Umbilical cord (tissue), 2 donors: Measurements from ENCODE around the gene ZSWIM9. TPM values are rescaled to one million over a fixed set of nuclear protein-coding genes. Genes with fewer than 3 reads are reported as not detected.

Source experiments
- DNase-seq: peaks from one replicate; pipeline ENCODE4 v3.0.0-alpha.2; 2015; ENCODE audit warnings: low spot score
- total RNA-seq: library from RNA; depleted of rRNA; stranded (reverse); fragments of >200 nt; gene quantifications from one replicate; pipeline ENCODE4 v1.2.3, GENCODE V29; 2014; ENCODE audit warnings: low replicate concordance; ENCODE audit not compliant: insufficient read depth

ZSWIM9 gene
- total RNA-seq, 1 donor from 2014 or later, result 1.9 TPM

- no peak for DNase-seq
These were observed 4.1 kb downstream of the ZSWIM9 start for GRCh38 chr19:48174445-48175030.

DNA sequence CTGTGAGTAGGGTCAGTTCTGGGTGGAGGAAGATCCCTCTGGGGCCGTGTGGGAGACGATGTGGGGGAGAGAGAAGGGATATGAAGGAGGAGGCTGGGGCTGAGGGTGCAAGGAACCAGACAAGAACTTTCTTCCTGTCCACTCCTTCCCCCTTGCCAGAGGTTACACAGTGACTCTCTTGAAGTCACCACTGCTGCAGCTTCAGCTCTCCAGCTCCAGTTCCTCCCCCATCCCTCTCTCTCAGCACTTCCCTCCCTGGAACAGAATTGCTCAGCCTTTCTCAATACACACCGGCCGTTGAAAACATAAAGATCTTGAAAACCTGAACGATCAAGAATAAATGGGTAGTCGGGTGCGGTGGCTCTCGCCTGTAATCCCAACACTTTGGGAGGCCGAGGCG is 5.1 kb downstream of the ZSWIM9 start:
- DNase-seq, result no peak

DNA sequence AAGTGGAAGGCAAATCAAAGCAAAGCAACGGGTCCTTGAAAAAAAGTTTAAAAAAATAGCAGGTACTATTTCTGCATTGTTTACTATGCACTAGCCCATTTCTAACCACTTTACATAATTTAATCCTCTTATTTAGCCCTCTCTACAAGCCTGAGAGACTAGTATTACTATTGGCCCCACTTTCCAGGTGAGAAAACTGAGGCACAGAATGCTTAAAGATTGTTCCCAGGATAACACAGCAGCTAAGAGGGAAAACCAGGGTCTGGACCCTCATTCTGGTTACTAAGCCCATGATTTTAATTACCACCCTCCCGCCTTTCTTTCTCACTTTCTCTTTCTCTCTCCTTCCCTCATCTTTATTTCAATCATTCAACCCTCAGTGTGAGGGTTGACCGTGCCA is 5.7 kb downstream of the ZSWIM9 start:
- no peak for DNase-seq

- DNase-seq, result no peak
These were observed 11.0 kb downstream of the ZSWIM9 start for GRCh38 chr19:48181505-48181904.

DNA sequence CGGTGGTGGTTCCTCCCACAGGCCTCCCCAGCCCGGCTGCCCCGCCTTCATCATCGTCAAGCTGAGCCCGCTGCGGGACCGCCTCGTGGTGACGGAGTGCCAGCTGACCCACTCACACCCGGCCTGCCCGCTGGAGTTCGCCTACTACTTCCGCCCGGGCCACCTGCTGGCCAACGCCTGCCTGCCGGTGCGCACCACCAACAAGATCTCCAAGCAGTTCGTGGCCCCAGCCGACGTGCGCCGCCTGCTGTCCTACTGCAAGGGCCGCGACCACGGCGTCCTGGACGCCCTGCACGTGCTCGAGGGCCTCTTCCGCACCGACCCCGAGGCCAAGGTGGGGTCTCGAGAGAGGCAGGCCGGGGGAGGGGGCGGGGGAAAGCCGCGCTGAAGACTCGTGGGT is 12.0 kb downstream of the ZSWIM9 start:
- DNase-seq, result no peak

DNA sequence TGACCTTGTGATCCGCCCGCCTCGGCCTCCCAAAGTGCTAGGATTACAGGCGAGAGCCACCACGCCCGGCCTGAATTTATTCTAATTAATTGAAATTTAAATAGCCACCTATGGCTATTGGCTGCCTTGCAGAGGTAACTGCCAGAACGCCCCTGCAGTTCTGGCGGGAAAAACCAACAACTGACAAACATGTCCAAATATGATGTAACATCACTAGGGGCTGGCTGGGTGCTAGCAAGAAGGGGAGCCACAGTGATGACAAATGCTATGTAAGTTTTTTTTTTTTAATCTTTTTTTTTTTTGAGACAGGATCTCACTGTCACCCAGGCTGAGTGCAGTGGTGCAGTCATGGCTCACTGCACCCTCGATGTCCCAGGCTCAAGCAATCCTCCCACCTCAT is 12.9 kb downstream of the ZSWIM9 start:
- DNase-seq, result no peak

GRCh38 chr19:48186015-48186414 is 15.5 kb downstream of the ZSWIM9 start:
- DNase-seq, result no peak

GRCh38 chr19:48186541-48186991 is 16.1 kb downstream of the ZSWIM9 start:
- no peak for DNase-seq

DNA sequence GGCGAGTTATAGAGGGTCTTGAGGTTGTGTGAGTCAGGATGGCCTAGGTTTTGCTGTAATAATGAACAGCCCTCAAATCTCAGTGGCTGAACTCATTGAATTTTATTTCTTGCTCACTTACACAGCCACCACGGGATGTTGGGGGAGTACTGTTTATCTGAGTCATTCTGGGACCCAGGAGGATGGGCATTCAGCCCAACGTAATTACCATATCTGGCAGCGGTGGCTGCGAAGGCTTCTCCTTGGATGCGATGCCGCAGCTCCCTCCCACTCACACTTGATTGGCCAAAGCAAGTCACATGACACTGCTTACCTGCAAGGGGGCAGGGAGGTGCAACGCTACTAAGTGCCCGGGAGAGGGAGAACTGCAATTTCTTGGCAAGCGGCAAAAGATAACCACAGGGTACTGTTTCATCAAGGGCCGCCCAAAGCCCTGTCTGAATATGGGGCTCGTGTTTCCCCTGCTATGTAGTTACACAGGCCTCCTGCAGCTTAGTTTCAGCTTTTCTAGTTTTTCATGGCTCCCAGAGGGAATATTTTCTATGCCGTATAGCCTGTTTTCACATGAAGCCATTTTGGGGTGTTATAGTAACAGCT is 19.9 kb downstream of the ZSWIM9 start:
- DNase-seq, result no peak

DNA sequence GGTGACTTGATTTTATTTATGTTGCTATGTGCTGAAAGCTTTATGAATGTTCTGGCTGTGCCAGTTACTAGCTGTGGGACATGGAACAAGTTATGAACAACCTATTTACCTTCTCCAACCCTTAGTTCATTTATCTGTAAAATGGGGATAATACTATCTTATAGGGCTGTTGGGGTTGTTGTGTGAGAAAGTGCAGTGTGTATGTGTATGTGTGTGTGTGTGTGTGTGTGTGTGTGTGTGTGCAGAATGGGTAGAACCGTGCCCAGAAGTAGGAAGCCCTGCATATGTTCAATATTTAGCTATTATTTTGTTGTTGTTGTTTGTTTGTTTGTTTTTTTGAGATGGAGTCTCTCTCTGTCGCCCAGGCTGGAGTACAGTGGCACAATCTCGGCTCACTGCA is 20.4 kb downstream of the ZSWIM9 start:
- DNase-seq, result no peak

GRCh38 chr19:48192750-48193149 is 22.3 kb downstream of the ZSWIM9 start:
- DNase-seq, result no peak

- no peak for DNase-seq
These were observed 23.8 kb downstream of the ZSWIM9 start for GRCh38 chr19:48194041-48194843.

DNA sequence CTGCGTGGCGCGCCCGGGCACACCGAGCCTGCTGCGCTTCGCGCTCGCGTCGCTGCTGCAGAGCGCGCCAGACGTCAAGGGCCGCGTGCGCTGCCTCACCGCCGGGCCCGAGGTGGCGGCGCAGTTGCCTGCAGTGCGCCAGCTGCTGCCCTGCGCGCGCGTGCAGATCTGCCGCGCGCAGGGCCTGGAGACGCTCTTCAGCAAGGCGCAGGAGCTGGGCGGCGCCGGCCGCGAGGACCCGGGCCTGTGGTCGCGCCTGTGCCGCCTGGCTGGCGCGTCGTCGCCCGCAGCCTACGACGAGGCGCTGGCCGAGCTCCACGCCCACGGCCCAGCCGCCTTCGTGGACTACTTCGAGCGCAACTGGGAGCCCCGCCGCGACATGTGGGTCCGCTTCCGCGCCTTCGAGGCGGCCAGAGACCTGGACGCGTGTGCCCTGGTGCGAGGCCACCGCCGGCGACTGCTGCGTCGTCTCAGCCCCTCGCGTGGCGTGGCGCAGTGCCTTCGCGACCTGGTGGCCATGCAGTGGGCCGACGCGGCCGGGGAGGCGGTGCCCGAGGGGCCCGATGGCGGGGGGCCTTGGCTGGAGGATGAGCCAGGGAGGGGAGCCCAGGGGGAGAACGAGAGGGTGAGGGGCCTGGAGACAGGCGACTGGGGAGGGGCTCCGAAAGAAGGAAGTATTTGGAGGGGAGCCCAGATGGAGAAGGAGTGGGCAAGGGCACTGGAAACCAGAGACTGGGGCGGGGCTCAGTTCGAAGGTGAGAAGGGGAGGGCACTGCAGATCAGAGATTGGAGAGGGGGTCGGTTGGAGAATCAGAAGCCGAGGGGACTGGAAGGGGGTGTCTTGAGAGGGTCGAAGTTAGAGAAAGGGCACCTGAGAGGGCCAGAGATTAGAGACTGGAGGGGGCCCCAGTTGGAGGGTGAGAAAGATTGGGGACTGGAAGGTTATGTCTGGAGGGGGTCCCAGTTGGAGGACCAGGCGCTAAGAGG is 24.7 kb downstream of the ZSWIM9 start:
- no peak for DNase-seq

DNA sequence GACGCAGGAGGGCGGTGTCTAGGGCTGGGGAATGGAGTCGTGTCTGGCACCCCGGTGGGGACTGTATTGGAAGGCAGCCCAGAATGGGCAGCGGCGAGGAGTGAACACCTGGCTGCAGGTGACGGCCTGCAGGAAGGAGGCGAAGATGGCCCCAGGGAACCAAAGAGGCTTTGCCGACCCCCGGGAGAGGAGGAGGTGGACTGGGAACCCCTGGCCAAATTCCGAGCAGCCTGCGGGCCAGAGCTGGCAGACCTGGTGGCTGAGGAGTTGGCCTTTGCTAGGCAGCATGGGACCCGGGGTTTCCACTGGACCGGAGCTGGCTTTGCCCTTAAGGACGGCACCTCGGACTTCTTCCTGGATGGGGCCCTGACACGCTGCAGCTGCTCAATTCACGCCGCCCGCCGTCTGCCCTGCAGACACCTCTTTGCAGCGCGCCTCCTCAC is 25.9 kb downstream of the ZSWIM9 start:
- DNase-seq, result no peak

GRCh38 chr19:48196933-48197665 is 26.6 kb downstream of the ZSWIM9 start:
- no peak for DNase-seq

DNA sequence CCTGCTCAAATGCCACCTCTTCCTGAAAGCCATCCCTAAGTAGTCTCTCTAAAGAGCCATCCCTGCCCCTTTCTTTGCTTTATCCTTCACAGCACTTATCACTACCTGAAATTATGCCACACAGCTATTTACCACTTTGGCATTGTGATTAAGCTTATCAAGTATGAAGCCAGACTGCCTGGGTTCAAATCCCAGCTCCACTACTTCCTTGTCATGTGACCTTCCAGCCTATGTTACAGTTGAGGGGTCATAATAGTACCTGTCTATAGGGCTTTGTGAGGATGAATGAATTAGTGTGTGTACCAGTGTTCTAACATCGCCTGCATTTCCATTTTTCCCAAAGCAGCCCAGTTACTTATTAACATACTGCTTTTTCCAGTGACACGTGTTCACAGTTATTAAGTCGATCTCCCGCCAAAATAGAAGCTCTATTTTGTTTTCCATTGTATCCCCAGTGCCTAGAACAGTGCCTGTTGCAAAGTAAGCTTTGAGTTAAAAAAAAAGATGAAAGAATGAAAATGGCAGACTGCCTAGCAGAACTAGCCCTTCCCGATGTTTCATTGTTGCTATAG is 32.8 kb downstream of the ZSWIM9 start:
- no peak for DNase-seq

DNA sequence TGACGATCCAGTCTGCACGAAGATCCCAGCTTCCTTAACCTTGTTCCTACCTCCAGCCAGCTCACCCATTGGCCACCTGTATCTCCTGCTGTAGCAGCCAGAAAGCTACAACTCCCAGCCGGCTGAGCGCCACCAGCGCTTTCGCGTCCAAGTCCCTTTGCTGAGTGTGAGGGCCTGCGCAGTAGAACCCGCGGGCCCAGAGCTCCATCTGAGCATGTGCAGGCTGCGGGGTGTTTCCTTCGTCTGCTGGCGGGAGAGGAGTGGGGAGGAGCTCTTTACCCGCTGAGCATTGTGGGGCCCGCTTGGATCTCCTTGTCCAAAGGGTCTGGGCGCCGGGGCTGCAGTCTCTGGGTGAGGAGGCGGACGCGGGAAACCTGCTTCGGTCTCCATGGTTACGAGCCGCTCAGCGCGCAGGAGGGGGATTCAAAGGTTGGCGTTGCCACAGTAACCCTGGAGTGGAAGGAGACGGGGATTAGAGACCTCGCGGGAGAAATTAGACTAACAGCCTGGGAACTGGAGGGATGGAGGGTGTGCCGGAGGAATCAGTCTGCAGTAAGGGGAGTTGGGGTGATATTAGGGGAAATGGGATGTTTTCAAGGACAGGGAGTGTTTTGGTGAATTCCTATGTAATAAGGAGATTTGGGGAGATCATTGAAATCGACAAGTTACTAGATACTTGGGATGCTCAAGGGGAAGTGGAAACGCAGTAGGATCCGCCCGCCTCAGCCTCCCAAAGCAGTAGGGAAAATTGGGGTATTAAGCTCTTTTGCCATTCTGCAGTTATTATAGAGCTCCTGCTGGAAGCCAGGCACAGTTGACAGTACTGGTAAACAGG is 33.5 kb downstream of the ZSWIM9 start:
- peak; percentile 99 for DNase-seq

DNA sequence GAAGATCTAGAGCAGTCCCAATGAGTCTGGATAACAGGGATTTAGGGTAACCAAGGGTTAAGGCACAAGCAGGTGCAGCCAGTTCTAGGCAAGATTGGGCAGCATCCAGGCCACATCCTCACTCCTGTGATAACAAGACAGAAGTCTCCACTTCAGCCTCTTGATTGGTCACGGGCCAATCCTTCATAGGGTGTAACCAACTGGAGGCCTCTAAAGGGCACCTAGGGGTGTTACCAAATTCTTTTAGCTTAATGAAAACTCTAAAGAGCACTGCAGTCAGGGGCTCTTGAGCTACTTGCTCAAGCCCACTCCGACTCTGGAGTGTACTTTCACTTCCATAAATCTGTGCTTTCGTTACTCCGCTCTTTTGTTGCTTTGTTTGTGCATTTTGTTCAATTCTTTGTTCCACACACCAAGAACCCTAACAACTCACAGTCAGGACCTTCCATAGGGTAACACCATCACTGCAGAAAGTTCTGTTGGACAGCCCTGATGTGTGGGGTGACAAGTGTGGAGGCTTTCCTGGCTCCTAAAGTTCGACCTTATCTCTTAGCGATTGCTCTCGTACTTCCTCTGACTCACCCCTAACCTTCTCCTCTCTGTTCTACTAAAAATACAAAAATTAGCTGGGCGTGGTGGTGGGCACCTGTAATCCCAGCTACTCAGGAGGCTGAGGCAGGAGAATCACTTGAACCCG is 36.1 kb downstream of the ZSWIM9 start:
- no peak for DNase-seq

DNA sequence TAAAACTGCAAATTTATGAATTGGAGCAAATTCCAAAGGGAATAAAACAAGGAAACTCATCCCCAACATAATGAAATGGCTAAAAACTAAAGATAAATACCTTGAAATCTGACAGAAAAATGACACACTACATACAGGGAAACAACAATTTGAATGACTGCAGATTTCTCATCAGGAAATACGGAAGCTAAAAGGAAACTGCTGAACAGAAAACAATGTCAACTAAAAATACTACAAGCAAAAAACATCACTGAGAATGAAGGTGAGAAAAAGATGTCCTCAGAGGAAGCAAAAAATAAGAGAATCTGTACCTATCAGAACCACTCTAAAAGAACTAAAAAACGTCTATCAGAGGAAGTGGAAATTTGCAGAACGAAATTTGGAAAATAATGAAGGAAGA is 39.5 kb downstream of the ZSWIM9 start:
- no peak for DNase-seq
